ENCODE results near the gene PIP4K2C.

GRCh38 chr12:57590864-57591781 is at the start of gene PIP4K2C:
- TF ChIP-seq, protein P1, sequence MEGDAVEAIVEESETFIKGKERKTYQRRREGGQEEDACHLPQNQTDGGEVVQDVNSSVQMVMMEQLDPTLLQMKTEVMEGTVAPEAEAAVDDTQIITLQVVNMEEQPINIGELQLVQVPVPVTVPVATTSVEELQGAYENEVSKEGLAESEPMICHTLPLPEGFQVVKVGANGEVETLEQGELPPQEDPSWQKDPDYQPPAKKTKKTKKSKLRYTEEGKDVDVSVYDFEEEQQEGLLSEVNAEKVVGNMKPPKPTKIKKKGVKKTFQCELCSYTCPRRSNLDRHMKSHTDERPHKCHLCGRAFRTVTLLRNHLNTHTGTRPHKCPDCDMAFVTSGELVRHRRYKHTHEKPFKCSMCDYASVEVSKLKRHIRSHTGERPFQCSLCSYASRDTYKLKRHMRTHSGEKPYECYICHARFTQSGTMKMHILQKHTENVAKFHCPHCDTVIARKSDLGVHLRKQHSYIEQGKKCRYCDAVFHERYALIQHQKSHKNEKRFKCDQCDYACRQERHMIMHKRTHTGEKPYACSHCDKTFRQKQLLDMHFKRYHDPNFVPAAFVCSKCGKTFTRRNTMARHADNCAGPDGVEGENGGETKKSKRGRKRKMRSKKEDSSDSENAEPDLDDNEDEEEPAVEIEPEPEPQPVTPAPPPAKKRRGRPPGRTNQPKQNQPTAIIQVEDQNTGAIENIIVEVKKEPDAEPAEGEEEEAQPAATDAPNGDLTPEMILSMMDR (IDR thresholded peaks at IDR 0.05; ENCODE audit: borderline replicate concordance, extremely low read depth, low read length, poor library complexity, severe bottlenecking) = no peak
- TF ChIP-seq EZH2 (IDR thresholded peaks at IDR 0.05; ENCODE audit: borderline replicate concordance, low read depth, low read length, severe bottlenecking) = no peak
